Measurements from ENCODE around the gene BRI3. TPM values are rescaled to one million over a fixed set of nuclear protein-coding genes. Genes with fewer than 3 reads are reported as not detected.

BRI3 gene
- total and polyA plus RNA-seq, 2 of the 13 experiments (the other 11 are each of a cell fraction or from before 2014, with no cell fraction given), result 54.0 to 103 TPM

DNA sequence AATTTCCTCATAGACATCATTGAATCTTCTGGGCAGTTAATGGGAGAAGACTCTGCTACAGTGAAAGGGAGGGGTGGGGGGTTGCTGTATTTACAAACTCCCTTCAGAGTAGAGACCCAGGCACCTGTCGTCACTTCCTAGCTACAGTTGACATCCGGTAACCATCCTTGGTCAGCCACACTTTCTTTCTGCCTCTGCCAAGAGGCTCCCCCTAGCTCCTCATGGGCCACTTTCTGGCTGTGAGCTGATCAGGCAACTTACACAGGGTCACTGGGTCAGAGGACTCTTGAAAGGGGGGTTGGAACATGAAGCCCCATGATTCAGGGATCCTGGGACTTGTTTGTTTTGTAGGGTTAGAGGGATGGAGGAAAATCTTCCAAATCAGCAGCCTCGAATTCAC, 30.7 kb upstream of the BRI3 start (continued):
- TF ChIP-seq, protein P1, sequence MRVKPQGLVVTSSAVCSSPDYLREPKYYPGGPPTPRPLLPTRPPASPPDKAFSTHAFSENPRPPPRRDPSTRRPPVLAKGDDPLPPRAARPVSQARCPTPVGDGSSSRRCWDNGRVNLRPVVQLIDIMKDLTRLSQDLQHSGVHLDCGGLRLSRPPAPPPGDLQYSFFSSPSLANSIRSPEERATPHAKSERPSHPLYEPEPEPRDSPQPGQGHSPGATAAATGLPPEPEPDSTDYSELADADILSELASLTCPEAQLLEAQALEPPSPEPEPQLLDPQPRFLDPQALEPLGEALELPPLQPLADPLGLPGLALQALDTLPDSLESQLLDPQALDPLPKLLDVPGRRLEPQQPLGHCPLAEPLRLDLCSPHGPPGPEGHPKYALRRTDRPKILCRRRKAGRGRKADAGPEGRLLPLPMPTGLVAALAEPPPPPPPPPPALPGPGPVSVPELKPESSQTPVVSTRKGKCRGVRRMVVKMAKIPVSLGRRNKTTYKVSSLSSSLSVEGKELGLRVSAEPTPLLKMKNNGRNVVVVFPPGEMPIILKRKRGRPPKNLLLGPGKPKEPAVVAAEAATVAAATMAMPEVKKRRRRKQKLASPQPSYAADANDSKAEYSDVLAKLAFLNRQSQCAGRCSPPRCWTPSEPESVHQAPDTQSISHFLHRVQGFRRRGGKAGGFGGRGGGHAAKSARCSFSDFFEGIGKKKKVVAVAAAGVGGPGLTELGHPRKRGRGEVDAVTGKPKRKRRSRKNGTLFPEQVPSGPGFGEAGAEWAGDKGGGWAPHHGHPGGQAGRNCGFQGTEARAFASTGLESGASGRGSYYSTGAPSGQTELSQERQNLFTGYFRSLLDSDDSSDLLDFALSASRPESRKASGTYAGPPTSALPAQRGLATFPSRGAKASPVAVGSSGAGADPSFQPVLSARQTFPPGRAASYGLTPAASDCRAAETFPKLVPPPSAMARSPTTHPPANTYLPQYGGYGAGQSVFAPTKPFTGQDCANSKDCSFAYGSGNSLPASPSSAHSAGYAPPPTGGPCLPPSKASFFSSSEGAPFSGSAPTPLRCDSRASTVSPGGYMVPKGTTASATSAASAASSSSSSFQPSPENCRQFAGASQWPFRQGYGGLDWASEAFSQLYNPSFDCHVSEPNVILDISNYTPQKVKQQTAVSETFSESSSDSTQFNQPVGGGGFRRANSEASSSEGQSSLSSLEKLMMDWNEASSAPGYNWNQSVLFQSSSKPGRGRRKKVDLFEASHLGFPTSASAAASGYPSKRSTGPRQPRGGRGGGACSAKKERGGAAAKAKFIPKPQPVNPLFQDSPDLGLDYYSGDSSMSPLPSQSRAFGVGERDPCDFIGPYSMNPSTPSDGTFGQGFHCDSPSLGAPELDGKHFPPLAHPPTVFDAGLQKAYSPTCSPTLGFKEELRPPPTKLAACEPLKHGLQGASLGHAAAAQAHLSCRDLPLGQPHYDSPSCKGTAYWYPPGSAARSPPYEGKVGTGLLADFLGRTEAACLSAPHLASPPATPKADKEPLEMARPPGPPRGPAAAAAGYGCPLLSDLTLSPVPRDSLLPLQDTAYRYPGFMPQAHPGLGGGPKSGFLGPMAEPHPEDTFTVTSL (CRISPR knock-in tag; IDR thresholded peaks at IDR 0.05; ENCODE audit: borderline replicate concordance), result no peak
- TF ChIP-seq, protein P2, sequence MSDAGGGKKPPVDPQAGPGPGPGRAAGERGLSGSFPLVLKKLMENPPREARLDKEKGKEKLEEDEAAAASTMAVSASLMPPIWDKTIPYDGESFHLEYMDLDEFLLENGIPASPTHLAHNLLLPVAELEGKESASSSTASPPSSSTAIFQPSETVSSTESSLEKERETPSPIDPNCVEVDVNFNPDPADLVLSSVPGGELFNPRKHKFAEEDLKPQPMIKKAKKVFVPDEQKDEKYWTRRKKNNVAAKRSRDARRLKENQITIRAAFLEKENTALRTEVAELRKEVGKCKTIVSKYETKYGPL (CRISPR knock-in tag; IDR thresholded peaks at IDR 0.05), result no peak
- TF ChIP-seq ZC3H4 (CRISPR knock-in tag; IDR thresholded peaks at IDR 0.05; ENCODE audit: borderline replicate concordance) (no peak), ZNF274 (CRISPR knock-in tag; IDR thresholded peaks at IDR 0.05) (no peak), IKZF1 (IDR thresholded peaks at IDR 0.05) (no peak), STAG1 (CRISPR knock-in tag; IDR thresholded peaks at IDR 0.05) (no peak), RXRA (CRISPR knock-in tag; IDR thresholded peaks at IDR 0.05) (no peak), ZNF44 (CRISPR knock-in tag; IDR thresholded peaks at IDR 0.05) (no peak), KLF15 (CRISPR knock-in tag; IDR thresholded peaks at IDR 0.05; ENCODE audit: borderline replicate concordance) (no peak), ZNF644 (CRISPR knock-in tag; IDR thresholded peaks at IDR 0.05; ENCODE audit: low read depth) (no peak), ZSCAN20 (CRISPR knock-in tag; IDR thresholded peaks at IDR 0.05; ENCODE audit: borderline replicate concordance) (no peak)
- TF ChIP-seq, protein P3, sequence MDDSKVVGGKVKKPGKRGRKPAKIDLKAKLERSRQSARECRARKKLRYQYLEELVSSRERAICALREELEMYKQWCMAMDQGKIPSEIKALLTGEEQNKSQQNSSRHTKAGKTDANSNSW (CRISPR knock-in tag; IDR thresholded peaks at IDR 0.05; ENCODE audit: borderline replicate concordance), result no peak
- TF ChIP-seq, protein P4, sequence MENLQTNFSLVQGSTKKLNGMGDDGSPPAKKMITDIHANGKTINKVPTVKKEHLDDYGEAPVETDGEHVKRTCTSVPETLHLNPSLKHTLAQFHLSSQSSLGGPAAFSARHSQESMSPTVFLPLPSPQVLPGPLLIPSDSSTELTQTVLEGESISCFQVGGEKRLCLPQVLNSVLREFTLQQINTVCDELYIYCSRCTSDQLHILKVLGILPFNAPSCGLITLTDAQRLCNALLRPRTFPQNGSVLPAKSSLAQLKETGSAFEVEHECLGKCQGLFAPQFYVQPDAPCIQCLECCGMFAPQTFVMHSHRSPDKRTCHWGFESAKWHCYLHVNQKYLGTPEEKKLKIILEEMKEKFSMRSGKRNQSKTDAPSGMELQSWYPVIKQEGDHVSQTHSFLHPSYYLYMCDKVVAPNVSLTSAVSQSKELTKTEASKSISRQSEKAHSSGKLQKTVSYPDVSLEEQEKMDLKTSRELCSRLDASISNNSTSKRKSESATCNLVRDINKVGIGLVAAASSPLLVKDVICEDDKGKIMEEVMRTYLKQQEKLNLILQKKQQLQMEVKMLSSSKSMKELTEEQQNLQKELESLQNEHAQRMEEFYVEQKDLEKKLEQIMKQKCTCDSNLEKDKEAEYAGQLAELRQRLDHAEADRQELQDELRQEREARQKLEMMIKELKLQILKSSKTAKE (CRISPR knock-in tag; IDR thresholded peaks at IDR 0.05; ENCODE audit: borderline replicate concordance), result no peak
